Mucosa of rectum (tissue), 2 donors: ENCODE data around the gene MGAT5B.
"Not testable (repeated sequence)": the region's sequence is repeated elsewhere in the genome, so short reads cannot be mapped to it uniquely, and the experiment has no call there.

Experiments
- H3K27ac ChIP-seq, 2 donors: one replicate each; pipeline ENCODE4 v1.7.0; 2013; ENCODE audit warnings: inconsistent platforms in 2 of 2, low read depth in 2 of 2, low read length in 2 of 2
- H3K27me3 ChIP-seq, 2 donors: one replicate each; pipeline ENCODE4 v1.7.0; 2013; ENCODE audit warnings: low read length in 2 of 2; ENCODE audit not compliant: control insufficient read depth in 2 of 2, insufficient read depth in 2 of 2
- H3K36me3 ChIP-seq, 2 donors: one replicate each; pipeline ENCODE4 v1.7.0; 2013; ENCODE audit warnings: low read length in 2 of 2; ENCODE audit not compliant: control insufficient read depth in 2 of 2, insufficient read depth in 2 of 2
- H3K4me1 ChIP-seq, 2 donors: one replicate each; pipeline ENCODE4 v1.7.0; 2013; ENCODE audit warnings: low read length in 2 of 2, mild to moderate bottlenecking in 1 of 2; ENCODE audit not compliant: control insufficient read depth in 2 of 2, insufficient read depth in 2 of 2
- H3K4me3 ChIP-seq, 2 donors: one replicate each; pipeline ENCODE4 v1.7.0; 2013; ENCODE audit warnings: low read length in 2 of 2
- H3K9ac ChIP-seq, 2 donors: one replicate each; pipeline ENCODE4 v1.7.0; 2013; ENCODE audit warnings: low read length in 2 of 2, low read depth in 1 of 2, mild to moderate bottlenecking in 1 of 2
- H3K9me3 ChIP-seq, 2 donors: one replicate each; pipeline ENCODE4 v1.7.0; 2013; ENCODE audit warnings: low read length in 2 of 2; ENCODE audit not compliant: control insufficient read depth in 2 of 2
- donor health status: healthy.
- donor health status: Normal muscosa, but diverticular disease.

MGAT5B gene

GRCh38 chr17:76847031-76847430 is 21.2 kb upstream of the MGAT5B start:
- H3K27me3 ChIP-seq: peaks cover 9 to 12% of the 10 kb centered on the region in 2 donors

GRCh38 chr17:76848670-76849069 is 19.5 kb upstream of the MGAT5B start:
- Histone ChIP-seq H3K36me3 (no peaks in the 10 kb centered on the region), H3K27ac (no peak overlapping the region), H3K27me3 (peaks cover 6 to 9% of the 10 kb centered on the region in 2 donors), H3K9ac (no peak overlapping the region), H3K4me3 (no peak overlapping the region), H3K4me1 (no peaks in the 10 kb centered on the region), H3K9me3 (no peaks in the 10 kb centered on the region)

More at GRCh38 chr17:76847031-76847430, 21.2 kb upstream of the MGAT5B start:
- no peaks in the 10 kb centered on the region for H3K4me1 ChIP-seq
- no peaks in the 10 kb centered on the region for H3K36me3 ChIP-seq
- no peak overlapping the region for H3K27ac ChIP-seq
- H3K4me3 ChIP-seq: no peak overlapping the region
- H3K9me3 ChIP-seq: no peaks in the 10 kb centered on the region
- no peak overlapping the region for H3K9ac ChIP-seq

- H3K9ac ChIP-seq, H3K4me3 ChIP-seq, H3K36me3 ChIP-seq, H3K27ac ChIP-seq, H3K9me3 ChIP-seq, H3K27me3 ChIP-seq, H3K4me1 ChIP-seq: not testable (repeated sequence)
Observed at GRCh38 chr17:76849160-76849559, 19.0 kb upstream of the MGAT5B start.

GRCh38 chr17:76852843-76853242 is 15.4 kb upstream of the MGAT5B start:
- no peaks in the 10 kb centered on the region for H3K27me3 ChIP-seq
- H3K4me3 ChIP-seq: no peak overlapping the region
- no peak overlapping the region for H3K9ac ChIP-seq
- H3K27ac ChIP-seq: no peak overlapping the region
- H3K9me3 ChIP-seq: no peaks in the 10 kb centered on the region
- H3K36me3 ChIP-seq: no peaks in the 10 kb centered on the region
- no peaks in the 10 kb centered on the region for H3K4me1 ChIP-seq

- Histone ChIP-seq H3K36me3 (no peaks in the 10 kb centered on the region), H3K4me1 (no peaks in the 10 kb centered on the region), H3K27ac (no peak overlapping the region), H3K9ac (no peak overlapping the region), H3K9me3 (no peaks in the 10 kb centered on the region), H3K4me3 (no peak overlapping the region), H3K27me3 (no peaks in the 10 kb centered on the region)
Observed at GRCh38 chr17:76855105-76855504, 13.1 kb upstream of the MGAT5B start.

GRCh38 chr17:76862079-76862478 is 6.1 kb upstream of the MGAT5B start:
- Histone ChIP-seq H3K27ac (no peak overlapping the region), H3K9me3 (no peaks in the 10 kb centered on the region), H3K27me3 (peaks cover 7 to 16% of the 10 kb centered on the region in 2 donors), H3K9ac (no peak overlapping the region), H3K4me1 (no peaks in the 10 kb centered on the region), H3K4me3 (no peak overlapping the region), H3K36me3 (no peaks in the 10 kb centered on the region)

GRCh38 chr17:76862494-76862893 is 5.7 kb upstream of the MGAT5B start:
- H3K9ac ChIP-seq: no peak overlapping the region
- peaks cover 8 to 19% of the 10 kb centered on the region in 2 donors for H3K27me3 ChIP-seq
- H3K4me1 ChIP-seq: no peaks in the 10 kb centered on the region
- no peaks in the 10 kb centered on the region for H3K9me3 ChIP-seq
- H3K36me3 ChIP-seq: no peaks in the 10 kb centered on the region
- H3K4me3 ChIP-seq: no peak overlapping the region
- no peak overlapping the region for H3K27ac ChIP-seq

- Histone ChIP-seq H3K4me1 (peaks cover 0 to 5% of the 10 kb centered on the region in 2 donors), H3K9me3 (no peaks in the 10 kb centered on the region), H3K27ac (no peak overlapping the region), H3K4me3 (no peak overlapping the region), H3K27me3 (peaks cover 13 to 29% of the 10 kb centered on the region in 2 donors), H3K36me3 (no peaks in the 10 kb centered on the region), H3K9ac (no peak overlapping the region)
Observed at GRCh38 chr17:76864024-76864423, 4.2 kb upstream of the MGAT5B start.

- Histone ChIP-seq H3K9me3 (no peaks in the 10 kb centered on the region), H3K27ac (no peak overlapping the region)
Observed at GRCh38 chr17:76865174-76865573, 3.0 kb upstream of the MGAT5B start.

GRCh38 chr17:76866203-76866602 is 2.0 kb upstream of the MGAT5B start:
- H3K4me3 ChIP-seq: no peak overlapping the region
- no peaks in the 10 kb centered on the region for H3K36me3 ChIP-seq
- H3K27ac ChIP-seq: no peak overlapping the region
- H3K4me1 ChIP-seq: peaks cover 0 to 6% of the 10 kb centered on the region in 2 donors
- peaks cover 24 to 44% of the 10 kb centered on the region in 2 donors for H3K27me3 ChIP-seq
- no peaks in the 10 kb centered on the region for H3K9me3 ChIP-seq
- H3K9ac ChIP-seq: no peak overlapping the region

More at GRCh38 chr17:76865174-76865573, 3.0 kb upstream of the MGAT5B start:
- H3K36me3 ChIP-seq: no peaks in the 10 kb centered on the region
- H3K4me3 ChIP-seq: no peak overlapping the region
- no peak overlapping the region for H3K9ac ChIP-seq
- H3K27me3 ChIP-seq: peaks cover 15 to 34% of the 10 kb centered on the region in 2 donors
- H3K4me1 ChIP-seq: peaks cover 0 to 6% of the 10 kb centered on the region in 2 donors
